Mucosa of rectum (tissue), 2 donors: Measurements from ENCODE around the gene ST6GAL1.
"Not testable (repeated sequence)": the region's sequence is repeated elsewhere in the genome, so short reads cannot be mapped to it uniquely, and the experiment has no call there.

ENCODE experiments used
- H3K27ac ChIP-seq, 2 donors: one replicate each; pipeline ENCODE4 v1.7.0; 2013; ENCODE audit warnings: inconsistent platforms in 2 of 2, low read depth in 2 of 2, low read length in 2 of 2
- H3K27me3 ChIP-seq, 2 donors: one replicate each; pipeline ENCODE4 v1.7.0; 2013; ENCODE audit warnings: low read length in 2 of 2; ENCODE audit not compliant: control insufficient read depth in 2 of 2, insufficient read depth in 2 of 2
- H3K36me3 ChIP-seq, 2 donors: one replicate each; pipeline ENCODE4 v1.7.0; 2013; ENCODE audit warnings: low read length in 2 of 2; ENCODE audit not compliant: control insufficient read depth in 2 of 2, insufficient read depth in 2 of 2
- H3K4me1 ChIP-seq, 2 donors: one replicate each; pipeline ENCODE4 v1.7.0; 2013; ENCODE audit warnings: low read length in 2 of 2, mild to moderate bottlenecking in 1 of 2; ENCODE audit not compliant: control insufficient read depth in 2 of 2, insufficient read depth in 2 of 2
- H3K4me3 ChIP-seq, 2 donors: one replicate each; pipeline ENCODE4 v1.7.0; 2013; ENCODE audit warnings: low read length in 2 of 2
- H3K9ac ChIP-seq, 2 donors: one replicate each; pipeline ENCODE4 v1.7.0; 2013; ENCODE audit warnings: low read length in 2 of 2, low read depth in 1 of 2, mild to moderate bottlenecking in 1 of 2
- H3K9me3 ChIP-seq, 2 donors: one replicate each; pipeline ENCODE4 v1.7.0; 2013; ENCODE audit warnings: low read length in 2 of 2; ENCODE audit not compliant: control insufficient read depth in 2 of 2
- donor health status: healthy.
- donor health status: Normal muscosa, but diverticular disease.

ST6GAL1 gene, protein sequence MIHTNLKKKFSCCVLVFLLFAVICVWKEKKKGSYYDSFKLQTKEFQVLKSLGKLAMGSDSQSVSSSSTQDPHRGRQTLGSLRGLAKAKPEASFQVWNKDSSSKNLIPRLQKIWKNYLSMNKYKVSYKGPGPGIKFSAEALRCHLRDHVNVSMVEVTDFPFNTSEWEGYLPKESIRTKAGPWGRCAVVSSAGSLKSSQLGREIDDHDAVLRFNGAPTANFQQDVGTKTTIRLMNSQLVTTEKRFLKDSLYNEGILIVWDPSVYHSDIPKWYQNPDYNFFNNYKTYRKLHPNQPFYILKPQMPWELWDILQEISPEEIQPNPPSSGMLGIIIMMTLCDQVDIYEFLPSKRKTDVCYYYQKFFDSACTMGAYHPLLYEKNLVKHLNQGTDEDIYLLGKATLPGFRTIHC

GRCh38 chr3:186930143-186930640 is at the start of gene ST6GAL1:
Gene ST6GAL1, plus strand, starts transcription at chr3:186930526. Its CDS starts 112,178 bp downstream, at chr3:187042704.
- Histone ChIP-seq H3K9ac (peak within 1 kb of the TSS; percentile 52 to 78), H3K4me1 (peaks cover 4 to 7% of the 10 kb centered on the region in 2 donors), H3K27me3 (no peaks in the 10 kb centered on the region), H3K4me3 (peak within 1 kb of the TSS; percentile 75 to 77), H3K27ac (peak within 1 kb of the TSS; percentile 65 to 83), H3K36me3 (peaks cover 0 to 3% of the 10 kb centered on the region in 2 donors), H3K9me3 (no peaks in the 10 kb centered on the region)

DNA sequence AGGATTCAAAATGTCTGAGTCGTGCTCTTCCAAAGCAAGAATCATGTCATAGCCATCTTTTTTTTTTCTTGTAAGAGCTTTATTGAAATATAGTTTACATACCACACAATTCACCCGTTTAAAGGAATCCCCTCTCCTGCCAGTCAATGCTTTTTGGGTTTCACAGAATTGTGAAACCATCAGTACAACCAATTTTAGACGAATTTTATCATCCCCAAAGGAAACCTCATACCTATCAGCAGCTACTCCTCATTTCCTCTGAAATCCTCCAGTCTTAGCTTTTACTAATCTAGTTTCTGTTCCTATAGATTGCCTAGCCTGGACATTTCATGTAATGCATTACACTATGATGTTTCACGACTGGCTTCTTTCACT is 48.2 kb upstream of the ST6GAL1 start:
- H3K4me3 ChIP-seq, result no peak overlapping the region
- no peaks in the 10 kb centered on the region for H3K36me3 ChIP-seq
- H3K4me1 ChIP-seq, result no peaks in the 10 kb centered on the region
- no peak overlapping the region for H3K27ac ChIP-seq
- no peak overlapping the region for H3K9ac ChIP-seq
- H3K27me3 ChIP-seq, result no peaks in the 10 kb centered on the region
- H3K9me3 ChIP-seq, result no peaks in the 10 kb centered on the region

GRCh38 chr3:186882881-186883685 is 47.2 kb upstream of the ST6GAL1 start:
- Histone ChIP-seq H3K36me3 (no peaks in the 10 kb centered on the region), H3K4me3 (no peak overlapping the region)

GRCh38 chr3:186883686-186884058 is 46.7 kb upstream of the ST6GAL1 start:
- H3K27me3 ChIP-seq, result no peaks in the 10 kb centered on the region
- H3K27ac ChIP-seq, result no peak overlapping the region
- H3K4me3 ChIP-seq, result no peak overlapping the region
- H3K9me3 ChIP-seq, result no peaks in the 10 kb centered on the region
- no peaks in the 10 kb centered on the region for H3K4me1 ChIP-seq
- H3K9ac ChIP-seq, result no peak overlapping the region
- H3K36me3 ChIP-seq, result no peaks in the 10 kb centered on the region

More at GRCh38 chr3:186882881-186883685, 47.2 kb upstream of the ST6GAL1 start:
- no peaks in the 10 kb centered on the region for H3K9me3 ChIP-seq
- H3K27me3 ChIP-seq, result no peaks in the 10 kb centered on the region
- H3K27ac ChIP-seq, result no peak overlapping the region
- no peaks in the 10 kb centered on the region for H3K4me1 ChIP-seq
- H3K9ac ChIP-seq, result no peak overlapping the region

GRCh38 chr3:186884868-186885267 is 45.5 kb upstream of the ST6GAL1 start:
- H3K4me3 ChIP-seq, H3K27ac ChIP-seq, H3K9me3 ChIP-seq, H3K9ac ChIP-seq, H3K4me1 ChIP-seq, H3K27me3 ChIP-seq, H3K36me3 ChIP-seq: not testable (repeated sequence)

GRCh38 chr3:186886202-186886981 is 43.9 kb upstream of the ST6GAL1 start:
- Histone ChIP-seq H3K9ac (no peak overlapping the region), H3K27ac (no peak overlapping the region), H3K4me1 (no peaks in the 10 kb centered on the region), H3K4me3 (no peak overlapping the region), H3K9me3 (no peaks in the 10 kb centered on the region), H3K27me3 (no peaks in the 10 kb centered on the region), H3K36me3 (no peaks in the 10 kb centered on the region)

DNA sequence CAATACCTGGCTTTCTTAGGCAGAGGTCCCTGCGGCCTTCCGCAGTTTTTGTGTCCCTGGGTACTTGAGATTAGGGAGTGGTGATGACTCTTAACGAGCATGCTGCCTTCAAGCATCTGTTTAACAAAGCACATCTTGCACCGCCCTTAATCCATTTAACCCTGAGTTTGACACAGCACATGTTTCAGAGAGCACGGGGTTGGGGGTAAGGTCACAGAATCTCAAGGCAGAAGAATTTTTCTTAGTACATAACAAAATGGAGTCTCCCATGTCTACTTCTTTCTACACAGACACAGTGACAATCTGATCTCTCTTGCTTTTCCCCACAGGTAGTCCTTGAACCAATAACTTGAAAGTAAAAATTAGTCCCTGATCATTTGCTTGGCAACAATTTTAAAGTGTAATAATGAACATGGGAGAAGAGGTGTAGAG is 42.8 kb upstream of the ST6GAL1 start:
- H3K9ac ChIP-seq, H3K4me1 ChIP-seq, H3K27me3 ChIP-seq, H3K27ac ChIP-seq, H3K4me3 ChIP-seq, H3K9me3 ChIP-seq, H3K36me3 ChIP-seq: not testable (repeated sequence)

GRCh38 chr3:186888569-186888968 is 41.8 kb upstream of the ST6GAL1 start:
- Histone ChIP-seq H3K27ac (no peak overlapping the region), H3K4me3 (no peak overlapping the region)

DNA sequence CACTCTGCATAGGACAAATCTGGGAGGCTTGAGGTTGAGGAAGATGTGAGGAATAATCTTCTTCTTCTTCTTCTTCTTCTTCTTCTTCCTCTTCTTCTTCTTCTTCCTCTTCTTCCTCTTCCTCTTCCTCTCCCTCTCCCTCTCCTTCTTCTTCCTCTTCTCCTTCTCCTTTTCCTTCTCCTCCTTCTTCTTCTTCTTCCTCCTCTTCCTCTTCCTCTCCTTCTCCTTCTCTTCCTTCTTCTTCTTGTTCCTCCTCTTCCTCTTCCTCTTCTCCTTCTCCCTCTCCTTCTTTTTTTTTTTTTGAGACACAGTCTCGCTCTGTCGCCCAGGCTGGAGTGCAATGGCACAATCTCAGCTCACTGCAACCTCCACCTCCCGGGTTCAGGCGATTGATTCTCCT is 40.6 kb upstream of the ST6GAL1 start:
- not testable (repeated sequence) for H3K4me1 ChIP-seq, H3K27me3 ChIP-seq, H3K4me3 ChIP-seq, H3K9me3 ChIP-seq, H3K36me3 ChIP-seq, H3K27ac ChIP-seq, H3K9ac ChIP-seq

More at GRCh38 chr3:186888569-186888968, 41.8 kb upstream of the ST6GAL1 start:
- Histone ChIP-seq H3K4me1 (no peaks in the 10 kb centered on the region), H3K27me3 (no peaks in the 10 kb centered on the region), H3K36me3 (no peaks in the 10 kb centered on the region), H3K9ac (no peak overlapping the region), H3K9me3 (no peaks in the 10 kb centered on the region)
